T-helper 2 cell treated with Interferon-gamma antibody and Interleukin-4, amounts not matched to agents 100 ng/mL and 5 ng/mL, for 36 hours (primary cell): ENCODE data around the gene SERPINB6. TPM values are rescaled to one million over a fixed set of nuclear protein-coding genes. Genes with fewer than 3 reads are reported as not detected.
"Not testable (repeated sequence)": the region's sequence is repeated elsewhere in the genome, so short reads cannot be mapped to it uniquely, and the experiment has no call there.

Experiments used
- intact Hi-C: fragments of 100-400 bp; cut with micrococcal nuclease; formaldehyde crosslinking; loops from one replicate; pipeline ENCODE4 v1.15.1; 2023
- total RNA-seq: library from RNA; stranded (reverse); gene quantifications from 2 replicates; pipeline ENCODE4 v1.2.3, GENCODE V29; 2022

The SERPINB6 gene
- total RNA-seq, 1 donor from 2014 or later = 31.8 TPM

- intact Hi-C loops = no loop called here
These were observed 7.6 kb upstream of the SERPINB6 start for GRCh38 chr6:2978923-2979322.

- intact Hi-C loops = no loop called here
These were observed 6.6 kb upstream of the SERPINB6 start for GRCh38 chr6:2977799-2978590.

GRCh38 chr6:2977290-2977689 is 5.9 kb upstream of the SERPINB6 start:
- intact Hi-C loops = no loop called here

GRCh38 chr6:2976571-2977085 is 5.3 kb upstream of the SERPINB6 start:
- intact Hi-C loops = no loop called here

- intact Hi-C loops = no loop called here
These were observed 4.7 kb upstream of the SERPINB6 start for GRCh38 chr6:2976060-2976459.

- intact Hi-C loops = no loop called here
These were observed 2.3 kb upstream of the SERPINB6 start for GRCh38 chr6:2973676-2974075.

GRCh38 chr6:2973180-2973579 is 1.8 kb upstream of the SERPINB6 start:
- intact Hi-C loops = not testable (repeated sequence)

GRCh38 chr6:2972685-2973084 is 1.3 kb upstream of the SERPINB6 start:
- intact Hi-C loops = not testable (repeated sequence)

- intact Hi-C loops = not testable (repeated sequence)
These were observed 786 bp upstream of the SERPINB6 start for GRCh38 chr6:2972219-2972487.

- intact Hi-C loops = loop anchor here (1.0 kb wide), 2 partner anchors 18 to 31 kb away; no protein-coding TSS in a partner anchor
These were observed 481 bp downstream of the SERPINB6 start for GRCh38 chr6:2970753-2971419.

GRCh38 chr6:2970034-2970685 is 1.2 kb downstream of the SERPINB6 start:
- intact Hi-C loops = no loop called here

GRCh38 chr6:2969549-2969948 is 1.8 kb downstream of the SERPINB6 start:
- intact Hi-C loops = no loop called here

- intact Hi-C loops = no loop called here
These were observed 2.7 kb downstream of the SERPINB6 start for GRCh38 chr6:2968600-2969135.

GRCh38 chr6:2967936-2968335 is 3.4 kb downstream of the SERPINB6 start:
- intact Hi-C loops = no loop called here

GRCh38 chr6:2966347-2966746 is 5.0 kb downstream of the SERPINB6 start:
- intact Hi-C loops = no loop called here

- intact Hi-C loops = no loop called here
These were observed 6.4 kb downstream of the SERPINB6 start for GRCh38 chr6:2964793-2965505.

GRCh38 chr6:2963756-2964155 is 7.6 kb downstream of the SERPINB6 start:
- intact Hi-C loops = no loop called here

GRCh38 chr6:2962636-2963035 is 8.7 kb downstream of the SERPINB6 start:
- intact Hi-C loops = no loop called here

- intact Hi-C loops = no loop called here
These were observed 9.4 kb downstream of the SERPINB6 start for GRCh38 chr6:2962004-2962403.

GRCh38 chr6:2961506-2961905 is 9.9 kb downstream of the SERPINB6 start:
- intact Hi-C loops = no loop called here

- intact Hi-C loops = no loop called here
These were observed 10.4 kb downstream of the SERPINB6 start for GRCh38 chr6:2960935-2961334.
